ENCODE data around the gene PHGDH.

- TF ChIP-seq POLR2A (IDR thresholded peaks at IDR 0.05) (no peak), CTCF (IDR thresholded peaks at IDR 0.05) (no peak)
Measured at GRCh38 chr1:119681560-119681959, 30.2 kb upstream of the PHGDH start.

All from uterus (tissue), 2 donors.